CD14-positive monocyte (primary cell): ENCODE data around the gene RAB3A. TPM values are rescaled to one million over a fixed set of nuclear protein-coding genes. Genes with fewer than 3 reads are reported as not detected.
A peak's percentile ranks its signal among the peaks of the same experiment; 100 is the strongest.

Source experiments
- DNase-seq, 3 donors: peaks; one replicate each; pipeline ENCODE4 v3.0.0-alpha.2; 2011 to 2022
- H2AFZ ChIP-seq: 2 replicates; pipeline ENCODE4 v1.6.0; 2012; ENCODE audit warnings: mild to moderate bottlenecking, low read depth, low read length, inconsistent platforms; ENCODE audit not compliant: insufficient read depth, poor library complexity, severe bottlenecking
- H3K27ac ChIP-seq, 2 donors: 1 replicate in 1 of 2; 2 replicates in 1 of 2; pipeline ENCODE4 v1.5.1; 2012 to 2013; ENCODE audit warnings: low read length in 2 of 2, control low read depth in 1 of 2, inconsistent platforms in 1 of 2, low read depth in 1 of 2, mild to moderate bottlenecking in 1 of 2
- H3K27me3 ChIP-seq, 2 donors: one replicate each; pipeline versions ENCODE4 v1.6.0 to v1.6.1; 2011 to 2013; ENCODE audit warnings: low read length in 2 of 2; ENCODE audit not compliant: control insufficient read depth in 2 of 2, insufficient read depth in 2 of 2
- H3K36me3 ChIP-seq, 2 donors: replicated peaks in 1 of 2; 1 replicate in 1 of 2; 2 replicates in 1 of 2; pipeline versions ENCODE4 v1.5.1 to v1.6.1; 2012 to 2013; ENCODE audit warnings: low read length in 2 of 2, control low read depth in 1 of 2, inconsistent platforms in 1 of 2, mild to moderate bottlenecking in 1 of 2; ENCODE audit not compliant: insufficient read depth in 2 of 2, control insufficient read depth in 1 of 2
- H3K4me1 ChIP-seq, 2 donors: 1 replicate in 1 of 2; 2 replicates in 1 of 2; pipeline versions ENCODE4 v1.5.1 to v1.6.1; 2012 to 2013; ENCODE audit warnings: low read length in 2 of 2, control low read depth in 1 of 2, inconsistent platforms in 1 of 2, mild to moderate bottlenecking in 1 of 2, moderate library complexity in 1 of 2; ENCODE audit not compliant: insufficient read depth in 2 of 2, control insufficient read depth in 1 of 2
- H3K4me2 ChIP-seq: replicated peaks from 2 replicates; pipeline ENCODE3; 2012; ENCODE audit warnings: low read length, moderate library complexity, mild to moderate bottlenecking; ENCODE audit not compliant: poor library complexity, severe bottlenecking; ENCODE audit errors: extremely low read depth
- H3K4me3 ChIP-seq, 3 experiments: fragments of 200-600 bp in 1 of 3; sonication (generic) in 1 of 3; replicated peaks in 1 of 3; 1 replicate in 2 of 3; 2 replicates in 1 of 3; pipeline ENCODE4 v1.5.1; 2011 to 2013; ENCODE audit warnings: low read length in 3 of 3, mild to moderate bottlenecking in 3 of 3, control low read depth in 2 of 3, low read depth in 2 of 3, inconsistent platforms in 1 of 3, moderate library complexity in 1 of 3
- H3K79me2 ChIP-seq: 2 replicates; pipeline ENCODE4 v1.6.0; 2012; ENCODE audit warnings: mild to moderate bottlenecking, control low read depth, inconsistent platforms, low read length, moderate library complexity; ENCODE audit not compliant: insufficient read depth
- H3K9ac ChIP-seq: 2 replicates; pipeline ENCODE4 v1.6.0; 2017; ENCODE audit warnings: low read length, mild to moderate bottlenecking; ENCODE audit not compliant: insufficient read depth, poor library complexity, severe bottlenecking
- H3K9me3 ChIP-seq, 2 donors: replicated peaks in 1 of 2; 1 replicate in 1 of 2; 2 replicates in 1 of 2; pipeline versions ENCODE4 v1.5.1 to v1.6.1; 2012 to 2013; ENCODE audit warnings: low read length in 2 of 2, control low read depth in 1 of 2; ENCODE audit not compliant: control insufficient read depth in 1 of 2, insufficient read depth in 1 of 2
- H4K20me1 ChIP-seq: 2 replicates; pipeline ENCODE4 v1.6.0; 2012; ENCODE audit warnings: mild to moderate bottlenecking, low read length, control low read depth, moderate library complexity; ENCODE audit not compliant: insufficient read depth
- H3K27ac Mint-ChIP-seq, 7 donors: one replicate each; pipeline ENCODE4 v1.8.0; 2020; ENCODE audit warnings: mild to moderate bottlenecking in 7 of 7, mixed read lengths in 7 of 7, moderate library complexity in 6 of 7, inconsistent platforms in 2 of 7
- H3K27me3 Mint-ChIP-seq, 3 donors: one replicate each; pipeline ENCODE4 v1.8.0; 2021 to 2022; ENCODE audit warnings: low read depth in 3 of 3, mild to moderate bottlenecking in 3 of 3, mixed read lengths in 3 of 3, moderate library complexity in 3 of 3, inconsistent platforms in 1 of 3
- H3K36me3 Mint-ChIP-seq, 2 donors: one replicate each; pipeline ENCODE4 v1.8.0; 2020; ENCODE audit warnings: mixed read lengths in 2 of 2, inconsistent platforms in 1 of 2, mild to moderate bottlenecking in 1 of 2
- H3K4me1 Mint-ChIP-seq: one replicate; pipeline ENCODE4 v1.8.0; 2020; ENCODE audit warnings: mild to moderate bottlenecking, mixed read lengths
- H3K4me3 Mint-ChIP-seq, 2 donors: one replicate each; pipeline ENCODE4 v1.8.0; 2020; ENCODE audit warnings: mild to moderate bottlenecking in 2 of 2, mixed read lengths in 2 of 2, moderate library complexity in 1 of 2
- H3K9me3 Mint-ChIP-seq, 7 donors: one replicate each; pipeline ENCODE4 v1.8.0; 2020 to 2022; ENCODE audit warnings: mixed read lengths in 7 of 7, mild to moderate bottlenecking in 6 of 7, moderate library complexity in 6 of 7, inconsistent platforms in 2 of 7
- WGBS: methylation state at CpG from one replicate; pipeline ENCODE4 v1.1.5; 2013; ENCODE audit warnings: missing lambda C conversion rate; ENCODE audit not compliant: insufficient coverage; 5-methylcytosine and 5-hydroxymethylcytosine counted together
- intact Hi-C, 2 donors: fragments of 100-400 bp; cut with micrococcal nuclease; formaldehyde crosslinking; loops; one replicate each; pipeline versions ENCODE4 v1.15.0 to v1.15.1; 2023
- polyA plus RNA-seq, 3 donors: library from polyadenylated mRNA; depleted of rRNA in 1 of 3; unstranded in 2 of 3; stranded (reverse) in 1 of 3; fragments of 300-500 nt in 2 of 3; fragments of >200 nt in 1 of 3; fragmentation: Illumina TruSeq in 2 of 3; gene quantifications; 1 replicate in 2 of 3; 2 replicates in 1 of 3; pipeline ENCODE4 v1.2.3, GENCODE V29; 2012 to 2021
- TF ChIP-seq, protein P1 (sequence below): fragments of 200-600 bp; IDR thresholded peaks from one replicate; pipeline ENCODE4 v1.8.0; 2022; ENCODE audit warnings: antibody characterized with exemption, mild to moderate bottlenecking

Gene RAB3A
- polyA plus RNA-seq, 3 donors = 0.55 to 8.7 (median 0.56) TPM

DNA sequence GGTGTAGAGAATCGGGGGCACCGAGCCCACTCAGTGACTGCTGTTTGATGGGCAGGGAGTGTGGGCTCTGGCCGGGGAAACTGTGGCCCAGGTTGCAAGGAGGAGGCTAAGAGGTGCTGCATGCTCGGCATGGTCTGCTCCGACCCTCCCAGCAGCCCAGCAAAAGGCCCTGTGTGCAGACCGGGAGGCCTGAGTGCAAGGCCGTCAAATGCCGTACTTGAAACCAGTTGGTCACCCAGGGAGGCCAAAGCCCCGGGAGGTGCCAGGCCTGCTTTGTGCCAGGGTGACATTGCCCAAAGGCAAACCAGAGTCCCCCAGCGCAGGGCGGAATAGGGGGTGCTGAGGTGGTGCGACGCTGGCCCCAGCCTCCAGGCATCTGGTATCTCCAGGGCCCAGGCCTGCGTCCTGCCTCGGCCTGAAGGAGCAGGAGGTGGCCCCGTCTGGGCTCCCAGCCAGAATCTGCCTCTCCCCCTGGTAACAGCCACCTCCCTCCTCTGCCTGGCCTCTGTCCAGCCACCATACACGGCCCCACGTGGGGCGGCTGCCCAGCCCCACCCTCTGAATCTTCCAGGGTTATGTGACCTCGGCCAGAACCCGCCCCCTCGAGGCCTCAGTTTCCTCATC lies 46.9 kb downstream of the RAB3A start:
- Histone ChIP-seq H4K20me1 (peaks cover 22% of the 10 kb centered on the region), H3K79me2 (peaks cover 16% of the 10 kb centered on the region), H2AFZ (no peak overlapping the region), H3K9me3 (no peaks in the 10 kb centered on the region), H3K4me3 (no peak overlapping the region), H3K9ac (peak overlapping the region; percentile 1), H3K4me2 (no peak overlapping the region), H3K4me1 (peaks cover 32 to 48% of the 10 kb centered on the region in 2 donors), H3K27me3 (no peaks in the 10 kb centered on the region), H3K36me3 (peaks cover 7 to 9% of the 10 kb centered on the region in 2 donors), H3K27ac (no peak overlapping the region)
- Mint-ChIP-seq H3K4me3 (no peak overlapping the region), H3K27me3 (peaks cover 0 to 2% (median 0%) of the 10 kb centered on the region in 3 donors), H3K4me1 (peaks cover 36% of the 10 kb centered on the region), H3K27ac (no peak overlapping the region), H3K36me3 (peaks cover 8 to 13% of the 10 kb centered on the region in 2 donors), H3K9me3 (no peaks in the 10 kb centered on the region)
- WGBS = 40% methylated on average over 18 of the region's 22 CpGs
- intact Hi-C loops = loop anchor here in 1 of 2 donors (10.0 kb wide), 1 partner anchor 48 kb away; the partner anchor contains the start of gene RAB3A
- TF ChIP-seq, protein P1, sequence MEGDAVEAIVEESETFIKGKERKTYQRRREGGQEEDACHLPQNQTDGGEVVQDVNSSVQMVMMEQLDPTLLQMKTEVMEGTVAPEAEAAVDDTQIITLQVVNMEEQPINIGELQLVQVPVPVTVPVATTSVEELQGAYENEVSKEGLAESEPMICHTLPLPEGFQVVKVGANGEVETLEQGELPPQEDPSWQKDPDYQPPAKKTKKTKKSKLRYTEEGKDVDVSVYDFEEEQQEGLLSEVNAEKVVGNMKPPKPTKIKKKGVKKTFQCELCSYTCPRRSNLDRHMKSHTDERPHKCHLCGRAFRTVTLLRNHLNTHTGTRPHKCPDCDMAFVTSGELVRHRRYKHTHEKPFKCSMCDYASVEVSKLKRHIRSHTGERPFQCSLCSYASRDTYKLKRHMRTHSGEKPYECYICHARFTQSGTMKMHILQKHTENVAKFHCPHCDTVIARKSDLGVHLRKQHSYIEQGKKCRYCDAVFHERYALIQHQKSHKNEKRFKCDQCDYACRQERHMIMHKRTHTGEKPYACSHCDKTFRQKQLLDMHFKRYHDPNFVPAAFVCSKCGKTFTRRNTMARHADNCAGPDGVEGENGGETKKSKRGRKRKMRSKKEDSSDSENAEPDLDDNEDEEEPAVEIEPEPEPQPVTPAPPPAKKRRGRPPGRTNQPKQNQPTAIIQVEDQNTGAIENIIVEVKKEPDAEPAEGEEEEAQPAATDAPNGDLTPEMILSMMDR = no peak
- DNase-seq = peak in 1 of 3 donors; percentile 35

DNA sequence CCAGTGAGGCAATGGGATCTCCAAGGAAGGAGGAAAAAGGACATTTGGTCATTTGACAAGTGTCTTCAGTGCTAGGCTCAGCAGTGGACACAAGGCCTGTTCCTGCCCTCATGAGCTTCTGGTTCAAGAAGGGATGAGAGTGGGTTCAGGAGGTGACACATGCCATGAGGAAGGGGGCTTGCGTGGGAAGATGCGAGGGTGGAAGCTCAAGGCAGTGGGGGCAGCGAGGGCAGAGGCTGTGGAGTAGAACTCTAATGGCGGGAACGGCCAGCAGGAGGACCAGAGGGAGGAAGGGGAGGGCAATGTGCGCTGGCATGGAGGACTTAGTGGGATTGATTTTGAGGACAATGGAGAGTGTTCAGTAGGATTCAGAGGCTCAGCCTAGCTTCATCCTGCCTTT lies 47.6 kb downstream of the RAB3A start:
- H3K9me3 Mint-ChIP-seq = no peaks in the 10 kb centered on the region
- DNase-seq = no peak

More for the DNA sequence above, 47.6 kb downstream of the RAB3A start:
- 94% methylated on average over 5 of the region's 6 CpGs for WGBS
- Histone ChIP-seq H2AFZ (no peak overlapping the region), H3K4me3 (no peak overlapping the region), H3K36me3 (peaks cover 6 to 9% of the 10 kb centered on the region in 2 donors), H3K79me2 (peaks cover 16% of the 10 kb centered on the region), H3K4me2 (no peak overlapping the region), H3K4me1 (peaks cover 33 to 48% of the 10 kb centered on the region in 2 donors), H3K9me3 (no peaks in the 10 kb centered on the region), H3K27ac (no peak overlapping the region), H3K9ac (no peak overlapping the region), H4K20me1 (peaks cover 28% of the 10 kb centered on the region), H3K27me3 (no peaks in the 10 kb centered on the region)
- TF ChIP-seq, protein P1 = no peak
- no peak overlapping the region for H3K27ac Mint-ChIP-seq
- intact Hi-C loops = loop anchor here in 1 of 2 donors (10.0 kb wide), 1 partner anchor 49 kb away; the partner anchor contains the start of gene RAB3A
- peaks cover 0 to 2% (median 1%) of the 10 kb centered on the region in 3 donors for H3K27me3 Mint-ChIP-seq
- H3K36me3 Mint-ChIP-seq = peaks cover 8 to 12% of the 10 kb centered on the region in 2 donors
- no peak overlapping the region for H3K4me3 Mint-ChIP-seq
- H3K4me1 Mint-ChIP-seq = peaks cover 39% of the 10 kb centered on the region
